Keratinocyte (primary cell): ENCODE measurements around the gene RBM18. TPM values are rescaled to one million over a fixed set of nuclear protein-coding genes. Genes with fewer than 3 reads are reported as not detected.

Experiments
- DNase-seq: peaks from one replicate; pipeline ENCODE4 v3.0.0-alpha.2; 2011; ENCODE audit warnings: low read depth, missing footprints, low spot score
- FAIRE-seq: peaks from 2 replicates; lab custom pipeline; 2011; peaks lifted over from hg19 to GRCh38; lab: Jason Lieb, UNC
- H2AFZ ChIP-seq: 2 replicates; pipeline ENCODE4 v1.6.0; 2012; ENCODE audit warnings: low read length, control low read depth, inconsistent platforms; ENCODE audit not compliant: control insufficient read depth
- H3K27ac ChIP-seq: 2 replicates; pipeline ENCODE4 v1.5.1; 2011; ENCODE audit warnings: low read length; ENCODE audit not compliant: control insufficient read depth, insufficient read depth
- H3K27me3 ChIP-seq: 3 replicates; pipeline ENCODE4 v1.6.0; 2011; ENCODE audit warnings: low read length; ENCODE audit not compliant: control insufficient read depth, insufficient read depth; ENCODE audit errors: extremely low read depth
- H3K36me3 ChIP-seq, 2 experiments: 2 replicates in 1 of 2; 3 replicates in 1 of 2; pipeline ENCODE4 v1.5.1; 2011; ENCODE audit warnings: low read length in 2 of 2, mild to moderate bottlenecking in 1 of 2; ENCODE audit not compliant: control insufficient read depth in 2 of 2, insufficient read depth in 2 of 2; ENCODE audit errors: extremely low read depth in 1 of 2
- H3K4me1 ChIP-seq: 3 replicates; pipeline ENCODE4 v1.5.1; 2011; ENCODE audit warnings: low read length; ENCODE audit not compliant: control insufficient read depth, insufficient read depth; ENCODE audit errors: extremely low read depth
- H3K4me2 ChIP-seq: 3 replicates; pipeline ENCODE4 v1.6.0; 2011; ENCODE audit warnings: low read depth, low read length; ENCODE audit not compliant: control insufficient read depth, insufficient read depth; ENCODE audit errors: extremely low read depth
- H3K4me3 ChIP-seq, 3 experiments: fragments of 200-600 bp in 1 of 3; sonication (generic) in 1 of 3; 2 replicates in 2 of 3; 3 replicates in 1 of 3; pipeline ENCODE4 v1.5.1; 2011 to 2016; ENCODE audit warnings: low read length in 3 of 3, mild to moderate bottlenecking in 3 of 3, control low read depth in 2 of 3, inconsistent platforms in 1 of 3, low read depth in 1 of 3, mixed read lengths in 1 of 3, mixed run types in 1 of 3, moderate library complexity in 1 of 3; ENCODE audit not compliant: control insufficient read depth in 2 of 3, insufficient read depth in 2 of 3; ENCODE audit errors: extremely low read depth in 1 of 3
- H3K79me2 ChIP-seq: 2 replicates; pipeline ENCODE4 v1.6.0; 2012; ENCODE audit warnings: low read length; ENCODE audit not compliant: control insufficient read depth, insufficient read depth
- H3K9ac ChIP-seq: 3 replicates; pipeline ENCODE4 v1.6.0; 2011; ENCODE audit warnings: low read length; ENCODE audit not compliant: control insufficient read depth, insufficient read depth; ENCODE audit errors: extremely low read depth
- H3K9me1 ChIP-seq: 3 replicates; pipeline ENCODE4 v1.6.0; 2011; ENCODE audit warnings: low read length; ENCODE audit not compliant: control insufficient read depth, insufficient read depth; ENCODE audit errors: extremely low read depth
- H3K9me3 ChIP-seq: 2 replicates; pipeline ENCODE4 v1.5.1; 2012; ENCODE audit warnings: low read depth, low read length; ENCODE audit not compliant: control insufficient read depth
- H4K20me1 ChIP-seq: 3 replicates; pipeline ENCODE4 v1.6.0; 2011; ENCODE audit warnings: low read length; ENCODE audit not compliant: control insufficient read depth, insufficient read depth; ENCODE audit errors: extremely low read depth
- CTCF ChIP-seq, 3 experiments: IDR thresholded peaks in 1 of 3; conservative IDR thresholded peaks in 1 of 3; optimal IDR thresholded peaks in 1 of 3; 2 replicates in 2 of 3; 3 replicates in 1 of 3; pipeline versions ENCODE3 to v1.5.1; 2011; ENCODE audit warnings: low read length in 3 of 3, mild to moderate bottlenecking in 3 of 3, moderate library complexity in 2 of 3, control low read depth in 1 of 3, inconsistent platforms in 1 of 3; ENCODE audit not compliant: insufficient read depth in 2 of 3; ENCODE audit errors: extremely low read depth in 1 of 3
- EZH2 ChIP-seq: IDR thresholded peaks from one replicate; pipeline ENCODE4 v1.6.1; 2012; ENCODE audit warnings: inconsistent platforms, mild to moderate bottlenecking, low read length, moderate library complexity
- dilution Hi-C: fragments of 300-500 bp; cut with MboI; formaldehyde crosslinking; loops from one replicate; pipeline ENCODE4 v1.7.0; 2020; ENCODE audit warnings: low sequenced_read_pairs; ENCODE audit not compliant: extremely low pct_ligation_motif_present
- polyA plus RNA-seq, 5 experiments: library from polyadenylated mRNA; depleted of rRNA in 3 of 5; stranded (reverse) in 3 of 5; stranded (forward) in 1 of 5; unstranded in 1 of 5; fragments of >200 nt; gene quantifications; 1 replicate in 1 of 5; 2 replicates in 3 of 5; 3 replicates in 1 of 5; pipeline versions ENCODE4 v1.2.1 to v1.2.3, GENCODE V29; 2011 to 2012; ENCODE audit warnings: missing spikeins in 2 of 5, low read depth in 1 of 5, low replicate concordance in 1 of 5

RBM18 gene
- polyA plus RNA-seq, 1 donor (not counting 4 experiments of a cell fraction or from before 2014, with no cell fraction given) = 43.4 TPM

GRCh38 chr9:122209451-122209850 is 55.2 kb downstream of the RBM18 start:
- FAIRE-seq = no peak
- H3K36me3 ChIP-seq = no peaks in the 10 kb centered on the region

GRCh38 chr9:122207096-122207495 is 57.5 kb downstream of the RBM18 start:
- no peak for DNase-seq

More at GRCh38 chr9:122209451-122209850, 55.2 kb downstream of the RBM18 start:
- Histone ChIP-seq H3K9me3 (no peaks in the 10 kb centered on the region), H3K79me2 (no peaks in the 10 kb centered on the region), H2AFZ (no peak overlapping the region), H3K27ac (no peak overlapping the region), H3K9ac (no peak overlapping the region), H3K4me1 (peaks cover 2% of the 10 kb centered on the region), H3K9me1 (no peaks in the 10 kb centered on the region), H3K27me3 (peaks cover 40% of the 10 kb centered on the region), H4K20me1 (no peaks in the 10 kb centered on the region), H3K4me2 (no peak overlapping the region), H3K4me3 (no peak overlapping the region)
- no peak for DNase-seq
- dilution Hi-C loops = no loop called here
- TF ChIP-seq CTCF (optimal IDR thresholded peaks at IDR 0.05 in 1 of 3, IDR thresholded peaks at IDR 0.05 in 1 of 3, conservative IDR thresholded peaks at IDR 0.05 in 1 of 3; ENCODE audit: extremely low read depth in 1 of 3, insufficient read depth in 2 of 3, low read length in 3 of 3) = no peak
- TF ChIP-seq EZH2 = no peak

More at GRCh38 chr9:122207096-122207495, 57.5 kb downstream of the RBM18 start:
- FAIRE-seq = no peak
- Histone ChIP-seq H3K9ac (no peak overlapping the region), H3K4me3 (no peak overlapping the region), H3K27ac (no peak overlapping the region), H2AFZ (no peak overlapping the region), H3K9me3 (no peaks in the 10 kb centered on the region), H4K20me1 (no peaks in the 10 kb centered on the region), H3K36me3 (no peaks in the 10 kb centered on the region), H3K4me1 (no peaks in the 10 kb centered on the region), H3K4me2 (no peak overlapping the region), H3K9me1 (no peaks in the 10 kb centered on the region), H3K27me3 (peaks cover 20% of the 10 kb centered on the region), H3K79me2 (no peaks in the 10 kb centered on the region)
- TF ChIP-seq CTCF (optimal IDR thresholded peaks at IDR 0.05 in 1 of 3, IDR thresholded peaks at IDR 0.05 in 1 of 3, conservative IDR thresholded peaks at IDR 0.05 in 1 of 3; ENCODE audit: extremely low read depth in 1 of 3, insufficient read depth in 2 of 3, low read length in 3 of 3) (no peak), EZH2 (no peak)
- dilution Hi-C loops = no loop called here
